ENCODE results near the gene L3MBTL4. TPM values are rescaled to one million over a fixed set of nuclear protein-coding genes. Genes with fewer than 3 reads are reported as not detected.
"Not testable (repeated sequence)": the region's sequence is repeated elsewhere in the genome, so short reads cannot be mapped to it uniquely, and the experiment has no call there.

Gene L3MBTL4
- total RNA-seq, 1 donor from 2014 or later = not detected

DNA sequence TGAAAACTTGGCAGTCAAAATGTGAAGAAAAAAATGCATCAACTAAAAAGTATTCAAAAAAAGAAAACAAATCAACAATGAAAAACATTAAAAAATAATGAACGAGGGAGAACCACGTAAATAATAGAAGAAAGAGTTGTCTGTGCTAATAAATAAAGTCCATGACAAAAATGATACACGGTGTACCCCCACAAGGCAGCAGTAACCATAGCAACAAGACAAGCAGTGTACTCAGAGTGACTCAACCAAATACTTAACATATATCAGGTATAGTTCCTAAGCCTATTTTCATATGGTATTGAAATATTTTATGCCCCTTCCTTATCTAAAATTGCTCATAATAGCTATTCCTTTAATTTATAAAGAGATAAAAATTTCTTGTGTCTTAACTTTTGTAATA lies 357.1 kb downstream of the L3MBTL4 start:
- Histone ChIP-seq H3K27ac (no peak overlapping the region), H3K36me3 (no peaks in the 10 kb centered on the region), H3K4me1 (no peaks in the 10 kb centered on the region), H3K27me3 (no peaks in the 10 kb centered on the region), H3K4me3 (no peak overlapping the region), H3K9me3 (no peaks in the 10 kb centered on the region)
- DNase-seq (ENCODE audit: low spot score in 2 of 2) = no peak
- intact Hi-C loops (cut with DNase I) = no loop called here
- TF ChIP-seq, protein P1, sequence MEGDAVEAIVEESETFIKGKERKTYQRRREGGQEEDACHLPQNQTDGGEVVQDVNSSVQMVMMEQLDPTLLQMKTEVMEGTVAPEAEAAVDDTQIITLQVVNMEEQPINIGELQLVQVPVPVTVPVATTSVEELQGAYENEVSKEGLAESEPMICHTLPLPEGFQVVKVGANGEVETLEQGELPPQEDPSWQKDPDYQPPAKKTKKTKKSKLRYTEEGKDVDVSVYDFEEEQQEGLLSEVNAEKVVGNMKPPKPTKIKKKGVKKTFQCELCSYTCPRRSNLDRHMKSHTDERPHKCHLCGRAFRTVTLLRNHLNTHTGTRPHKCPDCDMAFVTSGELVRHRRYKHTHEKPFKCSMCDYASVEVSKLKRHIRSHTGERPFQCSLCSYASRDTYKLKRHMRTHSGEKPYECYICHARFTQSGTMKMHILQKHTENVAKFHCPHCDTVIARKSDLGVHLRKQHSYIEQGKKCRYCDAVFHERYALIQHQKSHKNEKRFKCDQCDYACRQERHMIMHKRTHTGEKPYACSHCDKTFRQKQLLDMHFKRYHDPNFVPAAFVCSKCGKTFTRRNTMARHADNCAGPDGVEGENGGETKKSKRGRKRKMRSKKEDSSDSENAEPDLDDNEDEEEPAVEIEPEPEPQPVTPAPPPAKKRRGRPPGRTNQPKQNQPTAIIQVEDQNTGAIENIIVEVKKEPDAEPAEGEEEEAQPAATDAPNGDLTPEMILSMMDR (IDR thresholded peaks at IDR 0.05) = no peak

DNA sequence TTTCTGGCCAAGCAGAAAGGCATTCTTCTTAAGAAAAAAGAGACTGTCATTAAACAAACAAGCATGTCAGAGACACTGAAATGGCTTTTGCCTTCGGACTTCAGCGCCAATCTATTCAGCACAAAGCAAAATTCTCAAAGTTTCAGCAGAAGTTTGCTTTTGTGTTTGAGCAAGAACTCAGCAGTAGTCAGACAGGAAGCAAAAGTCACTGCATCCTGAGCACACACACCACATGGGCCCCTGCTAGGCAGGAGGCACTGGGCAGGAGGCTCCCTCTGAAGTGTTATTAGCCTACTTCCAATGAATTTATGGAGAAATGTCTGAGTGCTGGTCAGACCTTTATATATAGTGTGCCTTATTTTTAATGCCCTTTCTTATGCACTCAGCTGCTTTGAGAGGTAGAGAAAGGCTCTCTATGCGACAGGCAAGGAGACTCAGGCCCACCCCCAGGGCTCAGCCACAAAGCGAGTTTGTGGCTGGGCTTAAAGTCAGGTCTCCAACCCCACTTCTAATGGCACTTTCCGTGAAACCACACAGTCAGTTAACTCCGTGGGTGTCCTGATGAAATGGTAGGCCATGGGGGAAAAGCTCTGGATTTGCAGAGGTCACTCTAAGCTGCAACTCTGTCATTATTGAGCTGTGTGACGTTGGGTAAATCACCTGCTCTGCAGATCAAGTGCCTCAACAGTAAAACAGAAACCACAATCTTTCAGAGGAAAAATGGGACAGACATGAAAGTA lies 358.4 kb downstream of the L3MBTL4 start:
- no peak overlapping the region for H3K27ac ChIP-seq
- H3K9me3 ChIP-seq = no peaks in the 10 kb centered on the region
- intact Hi-C loops (cut with DNase I) = no loop called here
- DNase-seq (ENCODE audit: low spot score in 2 of 2) = no peak
- no peaks in the 10 kb centered on the region for H3K36me3 ChIP-seq
- no peaks in the 10 kb centered on the region for H3K27me3 ChIP-seq
- TF ChIP-seq, protein P1 (IDR thresholded peaks at IDR 0.05) = no peak
- no peak overlapping the region for H3K4me3 ChIP-seq
- H3K4me1 ChIP-seq = no peaks in the 10 kb centered on the region

DNA sequence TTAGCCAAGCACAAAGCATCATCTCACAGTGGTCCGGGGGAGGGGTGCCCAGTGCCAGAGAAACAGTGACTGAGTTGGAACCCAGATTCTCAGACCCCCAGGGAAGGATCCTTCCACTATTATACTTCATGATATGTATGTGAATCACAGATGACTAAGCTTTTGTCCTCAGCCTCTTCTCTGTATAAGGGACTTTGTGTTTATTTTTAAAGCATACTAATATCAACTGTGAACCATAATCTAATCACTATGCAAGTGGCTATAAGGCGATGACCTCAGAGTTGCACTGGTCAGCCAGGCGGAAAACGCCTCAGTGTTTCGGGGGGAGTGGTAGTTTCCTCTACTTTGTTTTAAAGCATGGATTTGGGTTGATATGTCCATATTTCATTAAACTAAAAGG lies 359.0 kb downstream of the L3MBTL4 start:
- Histone ChIP-seq H3K4me1 (no peaks in the 10 kb centered on the region), H3K27me3 (no peaks in the 10 kb centered on the region), H3K27ac (no peak overlapping the region), H3K36me3 (no peaks in the 10 kb centered on the region), H3K9me3 (no peaks in the 10 kb centered on the region), H3K4me3 (no peak overlapping the region)
- intact Hi-C loops (cut with DNase I) = no loop called here
- TF ChIP-seq, protein P1 (IDR thresholded peaks at IDR 0.05) = no peak
- no peak for DNase-seq (ENCODE audit: low spot score in 2 of 2)

DNA sequence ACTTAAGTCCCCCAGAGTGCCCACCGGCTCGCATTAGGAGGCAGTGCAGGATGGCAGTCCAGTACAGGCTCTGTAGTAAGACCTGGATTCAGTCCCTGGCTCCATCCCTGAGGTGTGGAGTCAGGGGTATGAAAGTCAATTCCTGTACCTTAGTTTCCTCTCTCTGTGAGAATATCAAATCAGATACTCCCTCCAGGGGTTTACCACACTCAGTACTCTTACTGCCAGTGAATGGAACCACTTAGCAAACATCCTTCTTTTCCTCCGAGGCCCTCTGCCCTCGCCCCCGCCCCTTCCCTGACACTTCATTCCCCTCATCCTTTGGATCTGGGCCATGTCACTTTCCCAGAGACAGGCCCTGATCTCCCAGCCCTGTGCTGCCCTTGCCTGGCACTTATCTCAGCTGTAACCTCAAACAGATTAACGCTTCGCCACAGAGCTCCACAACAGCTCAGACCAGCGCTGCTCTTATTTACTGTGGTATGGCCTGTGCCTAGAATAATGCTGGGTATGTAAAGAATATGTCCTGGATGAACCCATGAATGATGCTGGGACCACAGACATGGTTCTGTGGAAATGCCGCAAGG lies 360.4 kb downstream of the L3MBTL4 start:
- Histone ChIP-seq H3K27me3 (no peaks in the 10 kb centered on the region), H3K27ac (no peak overlapping the region), H3K4me1 (no peaks in the 10 kb centered on the region), H3K9me3 (no peaks in the 10 kb centered on the region), H3K36me3 (no peaks in the 10 kb centered on the region), H3K4me3 (no peak overlapping the region)
- DNase-seq (ENCODE audit: low spot score in 2 of 2) = no peak
- TF ChIP-seq, protein P1 (IDR thresholded peaks at IDR 0.05) = no peak
- intact Hi-C loops (cut with DNase I) = no loop called here

DNA sequence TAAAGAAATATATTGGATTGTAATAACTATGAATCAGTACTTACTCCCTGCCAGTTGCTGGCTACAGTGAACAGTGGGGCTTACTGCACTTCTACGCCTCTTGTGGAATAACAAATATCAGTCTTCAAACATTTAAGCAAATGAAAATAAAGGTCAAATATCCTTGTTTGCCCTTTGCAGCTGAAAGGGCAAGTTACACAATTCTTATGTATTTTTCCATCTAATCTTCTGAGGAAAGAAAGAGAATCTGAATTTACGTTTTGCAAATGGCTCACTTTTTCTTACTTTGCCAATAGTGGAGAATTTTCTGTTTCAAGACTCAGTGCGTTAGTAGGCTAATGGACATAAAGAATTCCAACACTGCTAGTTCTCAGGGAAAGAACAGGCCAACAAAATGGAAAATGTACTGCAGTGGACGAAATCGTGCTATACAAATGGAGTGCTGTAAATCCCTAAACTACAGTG lies 362.2 kb downstream of the L3MBTL4 start:
- Histone ChIP-seq H3K27me3 (no peaks in the 10 kb centered on the region), H3K27ac (no peak overlapping the region), H3K4me1 (no peaks in the 10 kb centered on the region), H3K4me3 (no peak overlapping the region), H3K36me3 (no peaks in the 10 kb centered on the region), H3K9me3 (no peaks in the 10 kb centered on the region)
- TF ChIP-seq, protein P1 (IDR thresholded peaks at IDR 0.05) = no peak
- DNase-seq (ENCODE audit: low spot score in 2 of 2) = no peak
- intact Hi-C loops (cut with DNase I) = no loop called here

DNA sequence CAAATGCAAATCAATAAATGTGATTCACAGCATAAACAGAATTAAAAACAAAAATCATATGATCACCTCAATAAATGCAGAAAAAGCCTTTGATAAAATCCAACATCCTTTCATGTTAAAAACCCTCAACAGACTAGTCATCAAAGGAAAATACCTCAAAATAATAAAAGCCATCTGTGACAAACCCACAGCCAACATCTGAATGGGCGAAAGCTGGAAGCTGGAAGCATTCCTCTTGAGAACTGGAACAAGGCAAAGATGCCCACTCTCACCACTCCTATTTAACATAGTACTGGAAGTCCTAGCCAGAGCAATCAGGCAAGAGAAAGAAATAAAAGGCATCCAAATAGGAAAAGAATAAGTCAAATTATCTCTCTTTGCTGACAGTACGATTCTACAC lies 367.1 kb downstream of the L3MBTL4 start:
- H3K9me3 ChIP-seq; H3K27me3 ChIP-seq; H3K36me3 ChIP-seq; intact Hi-C loops (cut with DNase I); H3K4me1 ChIP-seq; DNase-seq (ENCODE audit: low spot score in 2 of 2); H3K27ac ChIP-seq; H3K4me3 ChIP-seq: not testable (repeated sequence)

Data from ascending aorta (tissue), 2 donors.